MCF 10A (cell line): Measurements from ENCODE around the gene ALS2CL. TPM values are rescaled to one million over a fixed set of nuclear protein-coding genes. Genes with fewer than 3 reads are reported as not detected.

Experiments used
- BruUV-seq: library from RNA; stranded (reverse); fragments of 400-500 nt; replicated peaks from 2 replicates; lab custom pipeline; 2021; lab: Mats Ljungman, UMichigan
- CTCF ChIA-PET: fragments of 300-600 bp; sonication (Branson Sonifier 250); formaldehyde crosslinking; extraction: SDS; loops from one replicate; lab custom pipeline; 2021; ENCODE audit warnings: antibody characterized with exemption, inconsistent platforms; lab: Yijun Ruan, JAX
- POLR2A ChIA-PET: fragments of 300-600, 350-650 bp; sonication (Branson Sonifier 250); formaldehyde crosslinking; extraction: SDS; loops from one replicate; lab custom pipeline; 2020; ENCODE audit warnings: antibody characterized with exemption, inconsistent platforms; lab: Yijun Ruan, JAX
- DNase-seq: peaks from one replicate; pipeline ENCODE4 v3.0.0-alpha.2; 2018; ENCODE audit not compliant: unreplicated experiment
- H3K27ac Mint-ChIP-seq: one replicate; pipeline ENCODE4 v1.8.0; 2022; ENCODE audit warnings: mild to moderate bottlenecking, low read depth, mixed read lengths; ENCODE audit not compliant: unreplicated experiment
- H3K27me3 Mint-ChIP-seq: one replicate; pipeline ENCODE4 v1.8.0; 2022; ENCODE audit warnings: mixed read lengths; ENCODE audit not compliant: insufficient read depth, unreplicated experiment
- H3K36me3 Mint-ChIP-seq: one replicate; pipeline ENCODE4 v1.8.0; 2022; ENCODE audit warnings: mild to moderate bottlenecking, moderate library complexity, mixed read lengths; ENCODE audit not compliant: insufficient read depth, unreplicated experiment
- H3K4me1 Mint-ChIP-seq: one replicate; pipeline ENCODE4 v1.8.0; 2022; ENCODE audit warnings: mixed read lengths; ENCODE audit not compliant: insufficient read depth, unreplicated experiment
- H3K4me3 Mint-ChIP-seq: one replicate; pipeline ENCODE4 v1.8.0; 2022; ENCODE audit warnings: mild to moderate bottlenecking, moderate library complexity, mixed read lengths; ENCODE audit not compliant: unreplicated experiment
- H3K9me3 Mint-ChIP-seq: one replicate; pipeline ENCODE4 v1.8.0; 2022; ENCODE audit warnings: mixed read lengths; ENCODE audit not compliant: unreplicated experiment
- intact Hi-C: fragments of 100-400 bp; cut with micrococcal nuclease; formaldehyde crosslinking; loops from 2 replicates; pipeline ENCODE4 v1.14.1; 2022
- total RNA-seq: library from RNA; stranded (reverse); gene quantifications from 2 replicates; pipeline ENCODE4 v1.2.3, GENCODE V29; 2022
- TF ChIP-seq, protein P1 (sequence below): fragments of 200-600 bp; IDR thresholded peaks from one replicate; pipeline ENCODE4 v1.8.0; 2022; ENCODE audit warnings: antibody characterized with exemption, mild to moderate bottlenecking; ENCODE audit not compliant: unreplicated experiment

ALS2CL gene
- total RNA-seq, 1 experiment from 2014 or later = 95.5 TPM

DNA sequence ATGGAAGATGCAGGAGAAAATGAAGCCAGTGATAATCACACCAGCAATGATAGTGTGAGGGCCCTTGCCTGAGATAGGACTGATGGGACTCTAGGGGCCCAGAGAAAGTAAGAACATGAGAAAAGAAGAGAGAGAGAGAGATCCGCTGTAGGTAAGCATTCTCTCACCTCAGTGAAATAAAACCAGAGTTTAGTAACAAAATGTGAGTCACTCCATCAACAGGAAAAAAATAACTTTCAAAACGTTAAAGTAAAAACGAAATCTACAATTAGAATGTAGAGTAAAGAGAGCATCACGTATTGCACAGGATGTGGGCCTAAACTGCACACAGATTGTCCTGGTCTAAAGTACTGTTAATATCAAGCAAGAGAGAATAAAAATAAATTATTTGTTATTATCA, 30.9 kb upstream of the ALS2CL start:
- H3K36me3 Mint-ChIP-seq = no peaks in the 10 kb centered on the region
- ChIA-PET CTCF (interaction anchor here (0.7 to 1.3 kb wide), 2 partner anchors 127 to 142 kb away, joined by 3 read pairs; no protein-coding TSS in a partner anchor), POLR2A (no interaction called here)
- intact Hi-C loops = no loop called here
- H3K27ac Mint-ChIP-seq = no peak overlapping the region
- H3K9me3 Mint-ChIP-seq = no peaks in the 10 kb centered on the region
- no peak for DNase-seq
- TF ChIP-seq, protein P1, sequence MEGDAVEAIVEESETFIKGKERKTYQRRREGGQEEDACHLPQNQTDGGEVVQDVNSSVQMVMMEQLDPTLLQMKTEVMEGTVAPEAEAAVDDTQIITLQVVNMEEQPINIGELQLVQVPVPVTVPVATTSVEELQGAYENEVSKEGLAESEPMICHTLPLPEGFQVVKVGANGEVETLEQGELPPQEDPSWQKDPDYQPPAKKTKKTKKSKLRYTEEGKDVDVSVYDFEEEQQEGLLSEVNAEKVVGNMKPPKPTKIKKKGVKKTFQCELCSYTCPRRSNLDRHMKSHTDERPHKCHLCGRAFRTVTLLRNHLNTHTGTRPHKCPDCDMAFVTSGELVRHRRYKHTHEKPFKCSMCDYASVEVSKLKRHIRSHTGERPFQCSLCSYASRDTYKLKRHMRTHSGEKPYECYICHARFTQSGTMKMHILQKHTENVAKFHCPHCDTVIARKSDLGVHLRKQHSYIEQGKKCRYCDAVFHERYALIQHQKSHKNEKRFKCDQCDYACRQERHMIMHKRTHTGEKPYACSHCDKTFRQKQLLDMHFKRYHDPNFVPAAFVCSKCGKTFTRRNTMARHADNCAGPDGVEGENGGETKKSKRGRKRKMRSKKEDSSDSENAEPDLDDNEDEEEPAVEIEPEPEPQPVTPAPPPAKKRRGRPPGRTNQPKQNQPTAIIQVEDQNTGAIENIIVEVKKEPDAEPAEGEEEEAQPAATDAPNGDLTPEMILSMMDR = no peak
- H3K4me3 Mint-ChIP-seq = no peak overlapping the region
- H3K4me1 Mint-ChIP-seq = no peaks in the 10 kb centered on the region
- peaks cover 29% of the 10 kb centered on the region for H3K27me3 Mint-ChIP-seq
- BruUV-seq = no TSS peak

DNA sequence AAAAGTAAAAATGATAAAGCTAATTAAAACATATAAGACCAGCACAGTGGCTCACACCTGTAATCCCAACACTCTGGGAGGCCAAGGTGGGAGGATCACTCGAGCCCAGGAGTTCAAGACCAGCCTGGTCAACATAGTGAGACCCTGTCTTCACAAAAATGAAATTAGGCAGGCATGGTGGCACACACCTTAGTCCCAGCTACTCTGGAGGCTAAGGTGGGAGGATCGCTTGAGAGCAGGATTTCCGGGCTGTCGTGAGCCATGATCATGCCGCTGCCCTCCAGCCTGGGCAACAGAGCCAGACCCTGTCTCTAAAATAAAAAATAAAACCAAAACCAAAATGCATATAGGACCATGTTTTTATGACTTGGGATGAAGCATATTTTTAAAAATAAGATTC, 29.0 kb upstream of the ALS2CL start:
- TF ChIP-seq, protein P1 = no peak
- ChIA-PET POLR2A (no interaction called here), CTCF (no interaction called here)
- H3K36me3 Mint-ChIP-seq = no peaks in the 10 kb centered on the region
- DNase-seq = no peak
- no peaks in the 10 kb centered on the region for H3K9me3 Mint-ChIP-seq
- no peak overlapping the region for H3K4me3 Mint-ChIP-seq
- intact Hi-C loops = no loop called here
- H3K27me3 Mint-ChIP-seq = peaks cover 27% of the 10 kb centered on the region
- BruUV-seq = no TSS peak
- H3K27ac Mint-ChIP-seq = no peak overlapping the region
- no peaks in the 10 kb centered on the region for H3K4me1 Mint-ChIP-seq

DNA sequence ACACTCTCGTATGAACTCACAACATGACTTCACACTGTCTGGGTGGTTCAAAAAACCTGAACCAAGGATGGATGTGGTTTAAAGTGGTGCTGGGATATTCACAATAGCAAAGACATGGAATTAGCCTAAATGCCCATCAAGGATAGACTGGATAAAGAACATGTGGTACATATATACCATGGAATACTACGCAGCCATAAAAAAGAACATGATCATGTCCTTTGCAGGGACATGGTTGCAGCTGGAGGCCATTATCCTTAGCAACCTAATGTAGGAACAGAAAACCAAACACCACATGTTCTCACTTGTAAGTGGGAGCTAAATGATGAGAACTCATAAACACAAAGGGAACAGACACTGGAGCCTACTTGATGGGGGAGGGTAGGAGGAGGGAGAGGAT, 27.5 kb upstream of the ALS2CL start:
- CTCF ChIA-PET = interaction anchor here (0.6 to 1.5 kb wide), 4 partner anchors 11 to 457 kb away, joined by 4 to 5 read pairs (median 4); no protein-coding TSS in a partner anchor
- BruUV-seq = no TSS peak

DNA sequence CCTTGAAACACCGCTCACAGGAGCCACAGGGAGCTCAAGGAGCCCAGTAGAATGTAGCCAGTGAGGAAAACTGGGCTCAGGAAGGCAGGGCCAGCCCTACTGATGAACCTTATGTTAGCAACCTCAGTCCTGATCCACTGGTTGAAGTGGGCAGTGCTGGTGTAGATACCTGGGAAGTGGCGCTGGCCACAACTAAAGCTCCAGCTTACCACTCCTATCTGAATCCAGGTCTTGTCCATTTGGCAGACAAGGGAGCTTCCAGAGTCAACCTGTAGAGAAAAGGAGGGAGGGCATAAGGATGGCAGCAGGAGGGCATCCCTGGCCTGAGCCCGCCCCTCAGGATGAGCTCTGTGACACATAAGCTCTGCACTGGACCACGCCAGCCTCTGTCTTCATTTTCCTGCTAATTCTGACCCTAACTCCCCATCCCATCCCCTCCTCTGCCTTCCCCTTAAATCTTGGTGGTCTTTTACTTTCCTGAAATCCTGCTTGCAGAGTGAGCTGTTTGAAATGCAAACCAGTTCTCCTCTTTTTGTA, 26.3 kb upstream of the ALS2CL start:
- H3K4me1 Mint-ChIP-seq = no peaks in the 10 kb centered on the region
- TF ChIP-seq, protein P1 = no peak
- DNase-seq = no peak
- peaks cover 15% of the 10 kb centered on the region for H3K27me3 Mint-ChIP-seq
- CTCF ChIA-PET = interaction anchor here (0.7 to 1.2 kb wide), 3 partner anchors 9 to 1643 kb away, joined by 3 to 5 read pairs (median 4); no protein-coding TSS in a partner anchor
- BruUV-seq = no TSS peak
- intact Hi-C loops = no loop called here
- H3K9me3 Mint-ChIP-seq = no peaks in the 10 kb centered on the region
- POLR2A ChIA-PET = no interaction called here
- no peak overlapping the region for H3K27ac Mint-ChIP-seq
- no peak overlapping the region for H3K4me3 Mint-ChIP-seq
- H3K36me3 Mint-ChIP-seq = no peaks in the 10 kb centered on the region

More for the DNA sequence above, 27.5 kb upstream of the ALS2CL start:
- H3K9me3 Mint-ChIP-seq = no peaks in the 10 kb centered on the region
- TF ChIP-seq, protein P1 = no peak
- intact Hi-C loops = no loop called here
- no peak overlapping the region for H3K27ac Mint-ChIP-seq
- DNase-seq = no peak
- H3K4me1 Mint-ChIP-seq = no peaks in the 10 kb centered on the region
- POLR2A ChIA-PET = no interaction called here
- no peak overlapping the region for H3K4me3 Mint-ChIP-seq
- H3K36me3 Mint-ChIP-seq = no peaks in the 10 kb centered on the region
- peaks cover 19% of the 10 kb centered on the region for H3K27me3 Mint-ChIP-seq
